HG03565 (cell line): ENCODE data around the gene EPHB4.
A peak's percentile ranks its signal among the peaks of the same experiment; 100 is the strongest.
"Not testable (repeated sequence)": the region's sequence is repeated elsewhere in the genome, so short reads cannot be mapped to it uniquely, and the experiment has no call there.

Source experiments
- ATAC-seq: cut with Tn5 transposase; IDR thresholded peaks from one replicate; pipeline ENCODE4 v1.9.1; 2021; ENCODE audit warnings: mild to moderate bottlenecking, moderate library complexity; ENCODE audit not compliant: unreplicated experiment

Gene EPHB4

GRCh38 chr7:100854899-100855298 is 27.6 kb upstream of the EPHB4 start:
- ATAC-seq, result not testable (repeated sequence)

GRCh38 chr7:100854146-100854895 is 27.0 kb upstream of the EPHB4 start:
- no peak for ATAC-seq

DNA sequence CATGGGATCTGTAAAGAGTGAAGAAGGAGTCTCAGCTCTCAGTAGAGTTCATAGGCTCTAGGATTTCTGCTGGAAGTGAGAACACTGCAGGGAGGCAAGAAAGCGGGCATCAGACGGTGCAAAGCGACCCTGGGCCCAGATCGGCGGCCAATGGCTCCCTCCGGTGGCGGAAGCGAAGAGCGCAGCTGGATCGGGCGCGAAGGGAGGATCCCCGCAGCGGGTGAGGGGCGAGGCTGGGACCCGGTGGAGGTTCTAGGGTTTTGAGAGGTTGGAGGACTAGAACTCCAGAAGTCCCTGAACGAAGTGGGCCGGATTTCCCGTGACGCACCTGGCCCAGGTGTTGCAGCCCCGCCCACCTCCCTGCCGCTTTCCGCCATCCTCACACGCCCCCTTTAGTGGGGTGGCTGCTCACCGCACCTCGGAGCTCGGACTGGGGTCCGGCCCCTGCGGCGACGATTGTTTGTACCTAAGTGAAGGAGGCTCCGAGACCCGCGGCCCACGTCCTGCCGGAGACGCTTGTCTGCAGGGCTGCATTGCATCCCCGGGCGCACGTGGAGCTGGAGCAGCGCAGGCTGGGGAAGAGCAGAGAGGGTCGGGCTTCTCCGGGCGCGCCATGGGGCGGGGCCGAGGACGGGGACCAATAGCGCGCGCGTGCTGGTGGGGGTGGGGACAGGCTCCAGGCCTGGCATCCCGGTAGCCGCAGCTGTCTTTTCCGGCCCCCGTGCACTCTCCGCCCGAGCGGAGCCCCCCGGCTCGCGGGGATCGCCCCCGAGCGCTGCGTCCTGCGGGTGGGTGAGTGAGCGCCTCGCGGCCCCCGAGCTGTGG is 24.9 kb upstream of the EPHB4 start, which contains the start of gene SLC12A9:
TSS of gene SLC12A9 (plus strand) at position 666 of the 825 bp plus-strand sequence. CDS start 1,485 bp downstream, outside the sequence.
- ATAC-seq, result peak; percentile 79

DNA sequence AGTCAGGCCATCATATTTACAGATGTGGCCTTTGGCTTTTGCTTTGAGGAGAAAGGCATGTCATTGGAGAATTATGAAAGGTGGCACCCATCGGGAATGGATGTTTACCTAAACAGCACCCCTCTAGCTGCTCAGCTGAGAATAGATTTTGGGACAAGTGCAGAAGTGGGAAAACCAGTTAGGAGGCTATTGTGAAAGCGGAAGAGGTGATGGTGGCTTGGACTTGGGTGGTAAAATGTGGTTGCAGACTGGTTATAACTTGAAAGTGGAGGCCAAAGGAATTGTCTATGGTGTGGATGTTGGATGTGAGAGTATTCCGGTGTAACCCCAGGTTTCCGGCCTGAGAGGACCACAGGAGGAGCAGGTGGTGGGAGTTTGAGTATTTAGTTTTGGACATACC is 20.0 kb upstream of the EPHB4 start:
- ATAC-seq, result no peak

GRCh38 chr7:100840470-100841100 is 13.3 kb upstream of the EPHB4 start:
- no peak for ATAC-seq

GRCh38 chr7:100839361-100839760 is 12.0 kb upstream of the EPHB4 start:
- ATAC-seq, result no peak

- peak; percentile 46 for ATAC-seq
Observed at GRCh38 chr7:100837099-100837836, 9.9 kb upstream of the EPHB4 start.

GRCh38 chr7:100836812-100837098 is 9.4 kb upstream of the EPHB4 start:
- ATAC-seq, result no peak

DNA sequence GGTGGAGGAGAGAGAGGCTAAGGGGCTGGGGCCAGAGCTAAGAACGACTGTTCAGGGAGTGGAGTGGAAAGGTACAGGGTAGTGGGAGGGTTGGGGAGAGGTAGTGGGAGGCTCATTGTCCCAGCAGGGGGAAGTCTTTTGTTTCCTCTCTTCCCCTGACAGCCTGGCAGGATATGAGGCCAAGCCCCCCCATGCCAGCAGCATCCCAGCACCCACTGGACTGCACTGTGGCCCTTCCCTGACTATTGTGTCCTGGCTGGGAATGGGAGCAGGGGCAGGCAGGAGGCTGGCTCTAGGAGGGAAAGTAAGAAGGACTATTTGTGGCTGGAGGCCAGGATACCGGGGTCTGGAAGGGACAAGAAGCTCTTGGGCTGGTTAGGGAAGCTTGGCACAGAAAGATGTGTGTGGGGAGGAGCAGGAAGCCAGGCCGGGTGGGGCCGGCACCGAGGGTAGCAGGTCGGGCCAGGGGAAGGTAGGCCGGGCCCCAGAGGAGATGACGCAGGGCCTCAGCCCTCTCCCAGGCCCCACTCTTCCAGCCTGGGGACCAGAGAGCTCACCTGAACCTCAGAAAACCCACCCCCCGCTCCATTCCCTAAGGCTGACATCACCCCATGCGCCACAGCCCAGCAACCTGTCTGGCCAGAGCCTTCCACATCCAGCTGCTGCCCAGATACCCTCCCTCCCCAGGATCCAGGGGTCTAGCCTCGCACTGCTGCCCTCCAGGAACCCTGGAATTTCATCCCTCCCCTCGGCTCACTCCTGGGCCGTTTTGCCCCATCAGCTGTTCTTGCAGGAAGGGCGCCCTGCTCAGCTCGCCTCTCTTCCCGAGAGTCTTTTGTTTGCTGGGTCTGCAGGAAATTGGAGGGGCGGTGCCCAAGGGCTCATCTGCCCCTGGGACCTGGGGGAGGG is 8.8 kb upstream of the EPHB4 start:
- no peak for ATAC-seq

GRCh38 chr7:100832281-100832633 is 4.9 kb upstream of the EPHB4 start:
- no peak for ATAC-seq

DNA sequence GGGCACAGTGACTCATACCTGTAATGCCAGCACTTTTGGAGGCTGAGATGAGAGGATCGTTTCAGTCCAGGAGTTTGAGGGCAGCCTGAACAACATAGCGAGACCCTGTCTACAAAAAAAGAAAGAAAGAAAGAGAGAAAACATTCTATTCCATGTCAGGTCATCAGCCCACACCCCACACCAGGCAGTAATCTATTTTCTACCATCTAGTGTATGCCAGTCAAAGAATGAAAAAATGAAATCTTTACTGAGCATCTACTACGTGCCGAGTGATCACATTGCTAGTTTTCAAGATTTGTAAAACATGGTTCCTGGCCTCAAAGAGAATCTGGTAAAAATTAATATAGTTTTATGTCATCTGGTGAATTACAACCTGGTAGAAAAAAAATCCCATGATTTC is 3.1 kb upstream of the EPHB4 start:
- ATAC-seq, result no peak

GRCh38 chr7:100829150-100829716 is 1.9 kb upstream of the EPHB4 start:
- no peak for ATAC-seq

DNA sequence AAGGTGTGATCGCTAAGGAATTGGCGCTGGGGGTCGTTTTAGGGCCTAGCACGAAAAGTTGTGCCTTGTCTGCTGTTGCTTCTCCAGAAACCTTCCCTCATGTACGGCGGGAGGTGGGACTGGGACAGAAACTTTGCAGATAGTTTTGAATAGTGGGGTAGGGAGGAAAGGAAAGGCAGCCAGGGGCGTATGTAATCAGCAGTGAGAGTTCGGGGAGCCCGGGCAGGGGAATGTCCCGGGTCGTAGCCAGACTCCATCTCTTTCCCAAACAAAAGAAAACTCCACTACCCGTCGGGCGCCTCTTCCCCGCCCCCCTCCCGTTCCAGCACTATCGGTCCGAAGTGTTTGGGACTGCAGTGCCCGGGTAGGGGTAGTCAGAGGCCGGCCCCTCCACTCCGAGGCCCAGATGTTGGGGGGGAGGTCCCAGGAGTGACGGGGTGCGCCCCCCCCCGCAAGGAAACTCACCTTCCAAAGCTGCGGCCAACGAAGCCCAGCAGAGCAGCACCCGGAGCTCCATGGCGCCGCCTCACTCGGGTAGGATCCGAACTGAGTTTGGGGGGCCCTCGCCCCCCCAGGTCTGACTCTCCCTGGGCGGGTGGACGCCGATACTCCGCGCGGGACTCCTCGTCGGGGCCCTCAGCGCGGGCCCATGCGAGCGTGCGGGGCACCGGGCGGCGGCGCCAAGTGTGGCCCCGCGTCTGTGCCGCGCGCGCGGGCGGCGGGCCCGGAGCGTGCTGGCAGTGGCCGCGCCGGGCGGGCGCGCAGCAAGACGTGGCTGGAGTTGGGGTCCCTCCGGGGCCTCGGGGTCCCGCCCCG is 601 bp downstream of the EPHB4 start:
- ATAC-seq, result no peak

GRCh38 chr7:100825751-100826513 is 1.4 kb downstream of the EPHB4 start:
- no peak for ATAC-seq

GRCh38 chr7:100825215-100825671 is 2.1 kb downstream of the EPHB4 start:
- no peak for ATAC-seq

GRCh38 chr7:100824499-100825214 is 2.7 kb downstream of the EPHB4 start:
- ATAC-seq, result no peak

GRCh38 chr7:100823534-100823933 is 3.8 kb downstream of the EPHB4 start:
- no peak for ATAC-seq

DNA sequence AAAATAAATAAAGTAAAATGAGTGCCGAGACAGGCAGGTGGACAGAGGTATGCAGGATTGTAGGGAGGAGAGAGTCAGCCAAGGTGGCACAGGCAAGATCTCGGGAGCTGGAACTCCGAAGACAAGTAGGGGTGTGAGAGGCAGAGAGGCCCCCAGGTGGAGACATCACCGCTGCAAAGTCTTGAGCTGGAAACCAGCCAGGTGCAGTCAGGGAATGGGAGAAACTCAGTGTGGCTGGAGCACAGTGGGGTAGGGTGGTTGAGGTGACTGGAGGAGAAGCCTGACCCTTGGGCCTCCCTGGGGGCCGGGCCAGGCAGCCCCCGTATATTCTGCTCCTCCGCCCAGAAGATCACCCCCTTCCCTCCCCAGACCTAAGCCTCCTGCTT is 4.2 kb downstream of the EPHB4 start:
- no peak for ATAC-seq
